ENCODE measurements around the gene TRIM7.
"Not testable (repeated sequence)": the region's sequence is repeated elsewhere in the genome, so short reads cannot be mapped to it uniquely, and the experiment has no call there.

Gene TRIM7

DNA sequence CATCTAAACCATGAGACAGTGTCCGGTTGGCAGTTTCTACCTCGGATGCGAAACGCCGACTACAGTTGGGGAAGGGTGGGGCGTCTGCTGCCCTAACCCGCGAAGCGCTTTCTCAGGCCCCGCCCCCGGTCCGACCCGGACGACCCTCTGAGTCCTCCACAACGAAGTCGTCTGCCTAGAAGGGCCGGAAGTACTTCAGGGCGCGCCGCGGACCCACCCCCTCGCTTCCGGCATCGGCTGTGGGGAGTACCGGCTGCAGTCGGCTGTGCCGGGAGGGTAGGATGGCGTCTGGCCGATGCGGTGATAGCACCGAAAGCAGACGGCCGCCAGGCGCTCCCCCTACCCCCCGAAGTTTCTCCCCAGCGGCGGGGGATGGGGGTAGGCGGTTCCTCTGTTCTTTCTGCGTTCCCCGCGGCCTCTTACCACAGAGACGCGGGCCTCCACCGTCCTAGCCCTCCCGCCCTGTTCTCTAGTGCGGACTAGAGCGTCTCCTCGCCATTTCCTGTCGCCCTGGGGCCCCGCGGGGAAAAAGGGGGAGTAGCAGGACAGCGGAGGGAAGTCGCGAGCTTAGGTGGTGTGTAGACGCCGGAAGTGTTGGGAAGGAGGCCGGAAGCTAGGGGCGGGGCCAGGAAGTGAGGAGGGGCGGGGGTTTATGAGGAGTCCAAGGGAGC, 18.2 kb upstream of the TRIM7 start, which contains the start of gene TRIM41:
TRIM41 (plus strand) TSS at position 224 of the 671 bp plus-strand sequence. CDS start 719 bp downstream, outside the sequence.
- peaks cover 72% of the 10 kb centered on the region for H3K4me1 Mint-ChIP-seq
- peak within 1 kb of the TSS; percentile 96 for H3K4me3 Mint-ChIP-seq
- H3K36me3 Mint-ChIP-seq = peaks cover 14% of the 10 kb centered on the region
- peak; percentile 98 for DNase-seq
- H3K27me3 Mint-ChIP-seq = peaks cover 28% of the 10 kb centered on the region
- no peaks in the 10 kb centered on the region for H3K9me3 Mint-ChIP-seq
- peak within 1 kb of the TSS; percentile 98 for H3K27ac Mint-ChIP-seq
- CTCF ChIA-PET = interaction anchor here (0.6 to 1.4 kb wide), 3 partner anchors 16 to 28 kb away, joined by 3 read pairs; no protein-coding TSS in a partner anchor

GRCh38 chr5:181222630-181223057, 17.6 kb upstream of the TRIM7 start:
- peaks cover 78% of the 10 kb centered on the region for H3K4me1 Mint-ChIP-seq
- CTCF ChIA-PET = interaction anchor here (0.6 to 1.4 kb wide), 4 partner anchors 15 to 38 kb away, joined by 3 read pairs; no protein-coding TSS in a partner anchor
- no peak for DNase-seq
- H3K4me3 Mint-ChIP-seq = peak overlapping the region; percentile 96
- peaks cover 32% of the 10 kb centered on the region for H3K27me3 Mint-ChIP-seq
- H3K36me3 Mint-ChIP-seq = peaks cover 16% of the 10 kb centered on the region
- H3K27ac Mint-ChIP-seq = peak overlapping the region; percentile 98
- no peaks in the 10 kb centered on the region for H3K9me3 Mint-ChIP-seq

- peaks cover 13% of the 10 kb centered on the region for H3K36me3 Mint-ChIP-seq
- peaks cover 83% of the 10 kb centered on the region for H3K4me1 Mint-ChIP-seq
- H3K4me3 Mint-ChIP-seq = peak overlapping the region; percentile 96
- H3K27me3 Mint-ChIP-seq = peaks cover 35% of the 10 kb centered on the region
- H3K27ac Mint-ChIP-seq = peak overlapping the region; percentile 98
- DNase-seq = peak; percentile 93
- CTCF ChIA-PET = interaction anchor here (0.6 to 1.4 kb wide), 4 partner anchors 15 to 37 kb away, joined by 3 read pairs; no protein-coding TSS in a partner anchor
- H3K9me3 Mint-ChIP-seq = no peaks in the 10 kb centered on the region
Measured at GRCh38 chr5:181221792-181222629, 17.0 kb upstream of the TRIM7 start.

DNA sequence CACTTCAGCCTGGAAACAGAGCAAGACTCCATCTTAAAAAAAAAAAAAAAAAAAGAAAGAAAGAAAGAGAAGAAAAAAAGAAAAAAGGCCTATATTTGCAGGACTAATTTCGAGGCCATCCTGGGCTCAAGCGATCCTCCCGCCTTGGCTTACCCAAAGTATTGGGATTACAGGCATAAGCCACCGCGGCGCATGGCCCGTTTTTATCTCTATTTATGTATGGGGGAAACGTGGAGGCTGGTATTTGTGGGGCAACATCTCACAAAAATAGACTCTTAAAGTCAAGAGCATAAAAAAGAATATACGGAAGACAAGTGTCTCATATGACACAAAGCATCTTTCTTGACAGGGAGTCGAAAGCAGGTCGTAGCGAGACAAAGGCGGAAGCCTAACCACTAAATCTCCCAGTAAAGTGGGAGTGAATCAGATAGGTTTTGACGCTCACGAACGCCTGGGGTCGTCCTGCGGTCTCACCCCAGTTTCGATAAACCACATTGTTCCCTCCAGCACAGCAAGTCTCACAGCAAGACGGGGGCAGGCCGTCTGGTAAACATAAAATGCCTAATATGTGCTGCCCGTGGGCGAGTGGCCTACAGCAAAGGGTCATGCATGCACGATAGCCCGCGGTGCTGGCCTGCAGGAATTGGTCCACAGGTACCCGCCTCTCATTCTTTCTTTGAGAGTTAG, 16.3 kb upstream of the TRIM7 start:
- CTCF ChIA-PET = interaction anchor here (1.2 kb wide), 3 partner anchors 33 to 37 kb away, joined by 3 read pairs; no protein-coding TSS in a partner anchor
- H3K36me3 Mint-ChIP-seq = peaks cover 13% of the 10 kb centered on the region
- DNase-seq = peak; percentile 66
- no peaks in the 10 kb centered on the region for H3K9me3 Mint-ChIP-seq
- peak overlapping the region; percentile 98 for H3K27ac Mint-ChIP-seq
- peaks cover 38% of the 10 kb centered on the region for H3K27me3 Mint-ChIP-seq
- peaks cover 83% of the 10 kb centered on the region for H3K4me1 Mint-ChIP-seq
- H3K4me3 Mint-ChIP-seq = peak overlapping the region; percentile 96

GRCh38 chr5:181220178-181220515, 15.2 kb upstream of the TRIM7 start:
- no peaks in the 10 kb centered on the region for H3K9me3 Mint-ChIP-seq
- no peak overlapping the region for H3K4me3 Mint-ChIP-seq
- CTCF ChIA-PET = interaction anchor here (1.2 kb wide), 2 partner anchors 32 to 36 kb away, joined by 3 read pairs; no protein-coding TSS in a partner anchor
- peaks cover 10% of the 10 kb centered on the region for H3K36me3 Mint-ChIP-seq
- peaks cover 78% of the 10 kb centered on the region for H3K4me1 Mint-ChIP-seq
- no peak for DNase-seq
- H3K27me3 Mint-ChIP-seq = peaks cover 41% of the 10 kb centered on the region
- peak overlapping the region; percentile 98 for H3K27ac Mint-ChIP-seq

DNA sequence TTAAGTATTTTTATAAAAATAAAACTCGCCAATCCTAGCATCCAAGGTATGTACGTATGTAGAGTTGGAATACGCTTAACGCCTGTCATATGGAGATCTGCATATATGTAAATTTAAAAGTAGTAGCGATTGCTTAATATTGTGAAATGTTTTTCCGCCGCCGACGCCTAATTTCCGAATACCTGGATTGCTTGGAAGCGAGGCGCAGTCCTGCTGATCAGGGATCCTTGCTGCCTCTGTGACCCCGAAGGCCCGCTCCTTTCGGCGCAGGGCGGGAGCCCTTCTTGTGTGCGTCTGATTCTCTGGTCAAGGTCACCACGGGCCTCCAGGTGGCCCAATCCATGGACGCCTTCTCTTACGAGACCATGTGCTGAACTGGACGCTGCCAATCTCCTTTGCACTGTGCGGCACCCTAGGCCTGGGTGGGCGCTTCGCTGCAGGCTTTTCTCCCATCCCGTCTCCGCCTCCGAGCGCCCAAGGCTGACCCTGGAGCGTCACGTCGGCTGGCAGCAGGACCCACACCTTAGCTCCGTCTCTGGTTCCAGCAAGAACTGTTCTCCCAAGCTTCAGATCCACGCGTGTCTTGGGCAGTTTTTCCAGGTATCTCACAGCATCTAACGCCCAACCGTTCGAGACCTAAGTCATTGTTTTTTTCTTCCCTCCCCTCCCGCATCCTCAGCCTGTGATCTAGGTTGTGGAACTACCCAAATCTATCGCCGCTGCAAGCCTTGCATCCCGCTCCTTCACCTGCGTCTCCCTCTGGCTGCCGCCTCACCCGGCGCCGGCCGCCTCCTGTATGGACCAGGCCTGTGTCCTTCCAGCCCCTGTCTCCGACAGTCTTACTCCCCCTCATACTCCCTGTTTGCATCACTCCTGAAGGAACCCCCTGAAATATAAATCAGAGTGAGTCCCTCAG, 14.5 kb upstream of the TRIM7 start:
- Mint-ChIP-seq H3K4me1 (peaks cover 73% of the 10 kb centered on the region), H3K27me3 (peaks cover 44% of the 10 kb centered on the region), H3K9me3 (no peaks in the 10 kb centered on the region), H3K4me3 (peak overlapping the region; percentile 41), H3K27ac (peak overlapping the region; percentile 55), H3K36me3 (peaks cover 8% of the 10 kb centered on the region)
- DNase-seq = no peak
- CTCF ChIA-PET = interaction anchor here (1.2 kb wide), 1 partner anchor 35 kb away, joined by 3 read pairs; no protein-coding TSS in a partner anchor

GRCh38 chr5:181218795-181219124, 13.8 kb upstream of the TRIM7 start:
- DNase-seq = no peak
- CTCF ChIA-PET = no interaction called here
- Mint-ChIP-seq H3K4me1 (peaks cover 67% of the 10 kb centered on the region), H3K27ac (peak overlapping the region; percentile 94), H3K27me3 (peaks cover 49% of the 10 kb centered on the region), H3K4me3 (peak overlapping the region; percentile 83), H3K9me3 (no peaks in the 10 kb centered on the region), H3K36me3 (peaks cover 5% of the 10 kb centered on the region)

DNA sequence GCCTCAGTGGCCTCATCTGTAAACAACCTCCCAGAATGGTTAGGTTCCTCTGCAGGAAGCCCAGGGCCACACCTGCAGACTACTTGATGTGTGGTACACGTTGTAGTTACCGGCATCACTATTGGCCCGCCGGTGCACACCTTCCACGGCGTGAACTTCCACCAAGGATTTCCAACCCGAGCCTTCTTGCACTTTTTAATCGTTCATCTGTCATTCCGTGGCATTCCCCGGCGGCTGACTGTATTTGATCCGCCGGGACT, 12.7 kb upstream of the TRIM7 start:
- peaks cover 62% of the 10 kb centered on the region for H3K4me1 Mint-ChIP-seq
- H3K27ac Mint-ChIP-seq = peak overlapping the region; percentile 94
- CTCF ChIA-PET = no interaction called here
- H3K4me3 Mint-ChIP-seq = peak overlapping the region; percentile 83
- no peaks in the 10 kb centered on the region for H3K9me3 Mint-ChIP-seq
- peaks cover 51% of the 10 kb centered on the region for H3K27me3 Mint-ChIP-seq
- peaks cover 5% of the 10 kb centered on the region for H3K36me3 Mint-ChIP-seq
- peak; percentile 49 for DNase-seq

GRCh38 chr5:181217111-181217802, 12.3 kb upstream of the TRIM7 start:
- H3K9me3 Mint-ChIP-seq = no peaks in the 10 kb centered on the region
- peak overlapping the region; percentile 83 for H3K4me3 Mint-ChIP-seq
- CTCF ChIA-PET = no interaction called here
- H3K36me3 Mint-ChIP-seq = peaks cover 4% of the 10 kb centered on the region
- peak; percentile 60 for DNase-seq
- peak overlapping the region; percentile 94 for H3K27ac Mint-ChIP-seq
- peaks cover 57% of the 10 kb centered on the region for H3K4me1 Mint-ChIP-seq
- H3K27me3 Mint-ChIP-seq = peaks cover 48% of the 10 kb centered on the region

GRCh38 chr5:181215997-181216989, 11.3 kb upstream of the TRIM7 start:
- peak overlapping the region; percentile 83 for H3K27ac Mint-ChIP-seq
- DNase-seq = peak; percentile 44
- CTCF ChIA-PET = interaction anchor here (0.8 to 0.9 kb wide), 2 partner anchors 32 to 48 kb away, joined by 3 to 4 read pairs; no protein-coding TSS in a partner anchor

DNA sequence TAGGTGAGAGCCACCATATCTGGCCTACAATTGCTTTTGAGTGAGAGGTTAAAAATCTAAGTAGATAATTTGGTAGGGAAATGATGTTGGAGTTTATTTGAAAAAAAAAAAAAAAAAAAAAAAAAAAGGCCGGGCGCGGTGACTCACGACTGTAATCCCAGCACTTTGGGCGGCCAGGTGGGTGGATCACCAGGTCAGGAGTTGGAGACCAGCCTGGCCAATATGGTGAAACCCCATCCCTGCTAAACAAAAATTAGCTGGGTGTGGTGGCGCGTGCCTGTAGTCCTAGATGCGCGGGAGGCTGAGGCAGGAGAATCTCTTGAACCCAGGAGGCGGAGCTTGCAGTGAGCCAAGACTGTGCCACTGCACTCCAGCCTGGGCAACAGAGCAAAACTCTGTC, 9.3 kb upstream of the TRIM7 start:
- H3K9me3 Mint-ChIP-seq, CTCF ChIA-PET, H3K27ac Mint-ChIP-seq, H3K4me3 Mint-ChIP-seq, DNase-seq, H3K36me3 Mint-ChIP-seq: not testable (repeated sequence)
- H3K27me3 Mint-ChIP-seq = peaks cover 32% of the 10 kb centered on the region
- peaks cover 32% of the 10 kb centered on the region for H3K4me1 Mint-ChIP-seq

More at GRCh38 chr5:181215997-181216989, 11.3 kb upstream of the TRIM7 start:
- Mint-ChIP-seq H3K9me3 (no peaks in the 10 kb centered on the region), H3K27me3 (peaks cover 41% of the 10 kb centered on the region), H3K36me3 (peaks cover 3% of the 10 kb centered on the region), H3K4me1 (peaks cover 48% of the 10 kb centered on the region), H3K4me3 (peak overlapping the region; percentile 77)

GRCh38 chr5:181212934-181213333, 7.9 kb upstream of the TRIM7 start:
- no peak for DNase-seq
- Mint-ChIP-seq H3K27ac (no peak overlapping the region), H3K4me3 (no peak overlapping the region), H3K36me3 (no peaks in the 10 kb centered on the region), H3K27me3 (peaks cover 27% of the 10 kb centered on the region), H3K4me1 (peaks cover 29% of the 10 kb centered on the region), H3K9me3 (no peaks in the 10 kb centered on the region)
- CTCF ChIA-PET = interaction anchor here (1.0 kb wide), 1 partner anchor 22 kb away, joined by 3 read pairs; no protein-coding TSS in a partner anchor

Measured in activated naive CD4-positive, alpha-beta T cell treated with anti-CD3 and anti-CD28 coated beads, Interleukin-2, amount 10 ng/mL, durations not matched to agents 7 days and 5 days (primary cell).